ENCODE results near the gene RNF207. TPM values are rescaled to one million over a fixed set of nuclear protein-coding genes. Genes with fewer than 3 reads are reported as not detected.

Gene RNF207
- total and polyA plus RNA-seq, 2 of the 4 experiments (the other 2 are of a cell fraction), result 2.7 to 17.2 TPM

DNA sequence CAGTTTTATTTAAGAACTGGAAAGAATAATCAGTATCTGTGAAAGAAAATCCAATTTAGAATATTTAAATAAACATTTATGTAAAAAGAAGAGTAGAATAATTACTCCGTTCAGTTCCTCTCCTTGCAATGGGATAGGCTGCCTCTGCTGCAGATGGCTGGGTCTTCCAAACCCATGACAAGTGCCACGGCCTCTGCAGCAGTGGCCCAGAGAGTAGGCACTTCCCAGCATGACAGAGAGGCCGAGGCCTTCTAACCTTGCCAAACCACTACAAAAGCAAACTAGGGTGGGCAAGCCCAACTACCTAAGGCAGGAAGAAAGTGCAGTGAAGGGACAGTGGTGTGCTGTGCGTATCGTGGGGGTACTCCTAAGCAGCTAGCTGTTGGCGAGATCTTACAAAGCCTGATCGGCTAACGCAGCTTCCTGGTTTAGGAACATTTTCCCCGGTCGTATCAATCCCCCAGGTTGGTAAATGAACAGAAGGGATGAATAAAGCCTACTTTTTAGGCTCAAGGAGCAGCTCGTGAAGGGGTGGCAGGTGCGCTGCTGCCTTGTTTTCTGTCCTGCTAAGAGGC is 15.4 kb downstream of the RNF207 start:
- WGBS, 2 experiments (ENCODE audit: extremely low coverage in 2 of 2, insufficient read length in 1 of 2), result 100% methylated on average over 2 of the region's 12 CpGs; no CpG with 5 or more reads in 1 of the 2 experiments
- Histone ChIP-seq H3K9ac (ENCODE audit: low read depth, low read length) (no peak overlapping the region), H3K14ac (replicated peaks; ENCODE audit: low read depth, low read length) (no peak overlapping the region), H4K91ac (ENCODE audit: insufficient read depth, low read depth, low read length) (no peak overlapping the region), H2AFZ (replicated peaks; ENCODE audit: low read length, poor library complexity) (no peak overlapping the region), H3K4me3 (ENCODE audit: insufficient read depth, low read depth, low read length) (no peak overlapping the region), H2AK5ac (ENCODE audit: low read depth, low read length) (no peak overlapping the region), H3K4me1 (ENCODE audit: control insufficient read depth, insufficient read depth, low read length) (no peaks in the 10 kb centered on the region), H3K27ac (ENCODE audit: insufficient read depth, low read length) (no peak overlapping the region), H3K9me1 (ENCODE audit: insufficient read depth, low read length) (no peaks in the 10 kb centered on the region; the same call in 1 of the 2 replicates), H4K8ac (ENCODE audit: low read depth in 2 of 2, low read length in 2 of 2) (no peak overlapping the region), H2BK120ac (ENCODE audit: low read depth, low read length) (no peak overlapping the region), H2BK20ac (ENCODE audit: low read depth, low read length) (no peak overlapping the region), H3K56ac (ENCODE audit: extremely low read depth, insufficient read depth, low read length) (no peak overlapping the region), H2AK9ac (replicated peaks; ENCODE audit: low read depth, low read length, poor library complexity) (no peak overlapping the region), H3K4me2 (ENCODE audit: low read depth, low read length) (no peak overlapping the region), H2BK15ac (ENCODE audit: low read depth, low read length) (no peak overlapping the region), H3K27me3 (ENCODE audit: control insufficient read depth, insufficient read depth, low read length) (no peaks in the 10 kb centered on the region), H3K4ac (ENCODE audit: low read depth, low read length) (no peak overlapping the region), H3K79me1 (ENCODE audit: low read depth in 1 of 2, low read length in 2 of 2) (peaks cover 0 to 2% of the 10 kb centered on the region in 2 experiments; a peak in 1 of 4 replicates), H3K9me3 (ENCODE audit: control insufficient read depth, insufficient read depth, low read length) (no peaks in the 10 kb centered on the region), H3K23ac (ENCODE audit: low read depth, low read length) (no peak overlapping the region), H3K18ac (ENCODE audit: low read depth, low read length) (no peak overlapping the region), H4K20me1 (ENCODE audit: insufficient read depth, low read length) (no peaks in the 10 kb centered on the region; the same call in 1 of the 2 replicates), H2BK5ac (ENCODE audit: low read depth, low read length, poor library complexity, severe bottlenecking) (no peak overlapping the region), H3K36me3 (ENCODE audit: control insufficient read depth, insufficient read depth, low read length) (peaks cover 30% of the 10 kb centered on the region), H4K5ac (ENCODE audit: low read depth, low read length) (no peak overlapping the region)
- ChIA-PET CTCF (interaction anchor here (0.7 kb wide), 1 partner anchor 14 kb away, joined by 3 read pairs; no protein-coding TSS in a partner anchor), POLR2A (ENCODE audit: unreplicated experiment) (no interaction called here)
- no peak for TF ChIP-seq RCOR1 (IDR thresholded peaks at IDR 0.05; ENCODE audit: insufficient replicate concordance, low read length)
- TF ChIP-seq, protein P1, sequence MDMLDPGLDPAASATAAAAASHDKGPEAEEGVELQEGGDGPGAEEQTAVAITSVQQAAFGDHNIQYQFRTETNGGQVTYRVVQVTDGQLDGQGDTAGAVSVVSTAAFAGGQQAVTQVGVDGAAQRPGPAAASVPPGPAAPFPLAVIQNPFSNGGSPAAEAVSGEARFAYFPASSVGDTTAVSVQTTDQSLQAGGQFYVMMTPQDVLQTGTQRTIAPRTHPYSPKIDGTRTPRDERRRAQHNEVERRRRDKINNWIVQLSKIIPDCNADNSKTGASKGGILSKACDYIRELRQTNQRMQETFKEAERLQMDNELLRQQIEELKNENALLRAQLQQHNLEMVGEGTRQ (IDR thresholded peaks at IDR 0.05; ENCODE audit: low read depth, low read length), result no peak
- TF ChIP-seq MXI1 (IDR thresholded peaks at IDR 0.05; ENCODE audit: borderline replicate concordance, low read depth, low read length), result no peak
- no peak for TF ChIP-seq NFE2L2 (IDR thresholded peaks at IDR 0.05; ENCODE audit: low read depth, low read length)
- TF ChIP-seq RFX5 (IDR thresholded peaks at IDR 0.05; ENCODE audit: low read depth, low read length), result no peak
- TF ChIP-seq BHLHE40 (IDR thresholded peaks at IDR 0.05; ENCODE audit: low read depth, low read length), result no peak
- no peak for TF ChIP-seq MAZ (IDR thresholded peaks at IDR 0.05; ENCODE audit: borderline replicate concordance, low read depth, low read length)
- no peak for TF ChIP-seq FOS (IDR thresholded peaks at IDR 0.05; ENCODE audit: low read depth, low read length)
- TF ChIP-seq, protein P2, sequence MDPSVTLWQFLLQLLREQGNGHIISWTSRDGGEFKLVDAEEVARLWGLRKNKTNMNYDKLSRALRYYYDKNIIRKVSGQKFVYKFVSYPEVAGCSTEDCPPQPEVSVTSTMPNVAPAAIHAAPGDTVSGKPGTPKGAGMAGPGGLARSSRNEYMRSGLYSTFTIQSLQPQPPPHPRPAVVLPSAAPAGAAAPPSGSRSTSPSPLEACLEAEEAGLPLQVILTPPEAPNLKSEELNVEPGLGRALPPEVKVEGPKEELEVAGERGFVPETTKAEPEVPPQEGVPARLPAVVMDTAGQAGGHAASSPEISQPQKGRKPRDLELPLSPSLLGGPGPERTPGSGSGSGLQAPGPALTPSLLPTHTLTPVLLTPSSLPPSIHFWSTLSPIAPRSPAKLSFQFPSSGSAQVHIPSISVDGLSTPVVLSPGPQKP (IDR thresholded peaks at IDR 0.05; ENCODE audit: borderline replicate concordance, low read depth, low read length), result no peak
- no peak for TF ChIP-seq CEBPB (IDR thresholded peaks at IDR 0.05; ENCODE audit: low read depth, low read length)
- TF ChIP-seq RAD21 (IDR thresholded peaks at IDR 0.05; ENCODE audit: low read length), result no peak
- TF ChIP-seq CHD1 (IDR thresholded peaks at IDR 0.05; ENCODE audit: low read depth, low read length), result no peak
- in situ Hi-C loops (cut with MboI; ENCODE audit: low sequenced_read_pairs), result no loop called here
- dilution Hi-C loops (cut with HindIII; ENCODE audit: low sequenced_read_pairs, unreplicated experiment), result no loop called here
- no peak for DNase-seq
- intact Hi-C loops (cut with micrococcal nuclease), result no loop called here
- no peak for ATAC-seq (ENCODE audit: low read depth)
- BruUV-seq (replicated peaks), result no TSS peak
